HL-60/S4 treated with phorbol 12-myristate 13-acetate at 8.2 ng/mL for 4 days and 3 days (cell line): Measurements from ENCODE around the gene C1orf53.
"Not testable (repeated sequence)": the region's sequence is repeated elsewhere in the genome, so short reads cannot be mapped to it uniquely, and the experiment has no call there.

Experiments used
- in situ Hi-C: fragments of 300-500 bp; cut with MboI; formaldehyde crosslinking; loops from 2 replicates; pipeline ENCODE4 v1.15.0; 2022; ENCODE audit warnings: low sequenced_read_pairs

The C1orf53 gene

DNA sequence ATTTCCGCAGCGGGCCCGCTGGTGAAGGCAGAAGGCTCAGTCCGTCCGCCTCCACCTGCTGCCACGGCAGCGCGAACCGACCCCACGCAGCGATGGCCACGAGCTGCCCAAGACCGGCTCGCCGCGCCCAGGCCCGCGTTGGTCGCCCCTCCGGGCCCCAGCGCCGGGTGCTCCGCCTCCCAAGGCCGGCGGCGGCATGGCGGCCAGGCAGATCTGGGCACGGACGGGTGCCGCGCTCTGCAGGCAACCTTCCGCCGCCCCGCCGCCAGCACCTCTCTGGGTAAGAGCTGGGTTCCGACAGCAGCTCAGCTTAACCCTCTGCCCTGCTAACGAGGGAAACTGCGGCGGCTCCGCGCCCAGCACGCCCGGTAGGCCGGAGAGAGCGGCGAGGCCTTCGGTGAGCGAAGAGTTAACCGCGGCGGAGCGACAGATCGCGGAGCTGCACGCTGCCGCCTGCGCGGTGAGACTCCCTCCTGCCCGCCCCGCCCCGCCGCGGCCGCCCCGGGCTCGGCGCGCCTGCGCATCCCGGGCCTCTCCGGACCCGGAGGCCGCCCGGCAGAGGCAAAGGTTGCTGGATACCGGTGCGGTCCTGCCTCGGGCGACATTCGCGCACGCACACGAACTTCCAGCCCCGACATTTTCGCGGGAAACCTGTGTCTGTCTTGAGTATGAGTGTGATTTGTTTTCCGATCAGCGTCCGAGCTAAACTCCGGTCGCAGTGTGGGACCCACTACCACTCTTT, at the start of gene C1orf53:
Gene C1orf53, plus strand, starts transcription at position 177 of the 742 bp plus-strand sequence. Its CDS starts 20 bp downstream, at position 197.
- in situ Hi-C loops = no loop called here

DNA sequence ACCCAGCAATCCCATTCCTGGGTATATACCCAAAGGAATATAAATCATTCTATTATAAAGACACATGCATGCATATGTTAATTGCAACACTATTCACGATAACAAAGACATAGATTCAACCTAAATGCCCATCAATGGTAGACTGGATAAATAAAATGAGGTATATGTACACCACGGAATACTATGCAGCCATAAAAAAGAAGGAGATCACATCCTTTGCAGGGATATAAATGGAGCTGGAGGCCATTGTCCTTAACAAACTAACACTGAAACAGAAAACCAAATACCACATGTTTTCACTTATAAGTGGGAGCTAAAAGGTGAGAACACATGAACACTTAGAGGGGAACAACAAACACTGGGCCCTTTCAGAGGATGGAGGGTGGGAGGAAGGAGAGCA, 46.7 kb upstream of the C1orf53 start:
- in situ Hi-C loops = not testable (repeated sequence)

DNA sequence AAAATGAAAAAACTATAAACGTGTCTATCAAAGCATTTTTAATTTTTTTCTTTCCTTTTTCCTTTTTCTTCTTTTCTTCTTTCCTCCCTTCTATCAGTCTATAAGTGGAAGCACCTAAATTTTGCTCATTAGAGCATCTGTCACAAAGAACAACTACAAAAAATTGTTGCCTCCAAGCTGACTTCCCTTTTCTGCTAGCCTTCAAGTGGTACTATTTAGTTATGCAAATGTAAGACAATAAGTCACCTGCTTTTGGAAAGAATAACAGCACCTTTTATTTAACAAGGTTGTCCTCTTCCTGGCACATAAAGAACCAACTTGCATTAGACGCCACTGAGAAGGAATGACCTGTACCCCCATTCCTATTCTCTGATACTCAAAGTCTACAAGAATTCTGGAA, 45.0 kb upstream of the C1orf53 start:
- in situ Hi-C loops = no loop called here

DNA sequence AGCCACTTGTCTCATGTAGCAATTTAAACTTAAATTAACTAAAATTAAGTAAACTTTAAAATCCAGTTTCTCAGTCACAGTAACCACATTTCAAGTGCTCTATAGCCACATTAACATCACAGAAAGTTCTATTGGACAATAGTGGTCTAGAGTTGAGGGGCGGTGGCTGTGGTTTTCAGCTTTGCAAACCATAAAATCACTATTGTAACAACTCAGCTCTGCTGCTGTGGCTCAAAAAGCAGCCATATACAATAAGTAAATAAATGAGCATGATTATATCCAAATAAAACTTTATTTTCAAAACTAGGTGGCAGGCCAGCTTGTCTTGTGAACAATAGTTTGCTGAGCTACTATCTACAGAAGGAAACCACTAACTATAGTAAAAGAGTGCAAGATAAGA, 43.4 kb upstream of the C1orf53 start:
- in situ Hi-C loops = no loop called here

DNA sequence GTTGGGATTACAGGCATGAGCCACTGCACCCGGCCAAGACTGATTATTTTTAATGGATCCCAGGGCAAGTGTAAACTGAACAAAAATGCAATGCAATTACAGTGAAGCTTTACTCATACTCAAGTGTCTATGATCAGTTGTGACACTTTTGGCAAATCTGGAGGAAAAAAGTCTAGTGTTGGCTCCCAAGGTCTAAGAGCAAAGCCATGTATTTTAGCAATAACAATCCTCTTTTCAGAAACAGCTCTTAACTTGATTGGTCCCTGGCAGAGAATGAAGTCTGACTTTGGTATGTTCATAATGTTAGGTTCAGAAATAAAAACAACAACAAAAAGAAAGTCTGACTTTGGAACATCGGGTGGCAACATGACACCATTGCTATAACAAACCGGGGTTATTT, 40.2 kb upstream of the C1orf53 start:
- in situ Hi-C loops = no loop called here

DNA sequence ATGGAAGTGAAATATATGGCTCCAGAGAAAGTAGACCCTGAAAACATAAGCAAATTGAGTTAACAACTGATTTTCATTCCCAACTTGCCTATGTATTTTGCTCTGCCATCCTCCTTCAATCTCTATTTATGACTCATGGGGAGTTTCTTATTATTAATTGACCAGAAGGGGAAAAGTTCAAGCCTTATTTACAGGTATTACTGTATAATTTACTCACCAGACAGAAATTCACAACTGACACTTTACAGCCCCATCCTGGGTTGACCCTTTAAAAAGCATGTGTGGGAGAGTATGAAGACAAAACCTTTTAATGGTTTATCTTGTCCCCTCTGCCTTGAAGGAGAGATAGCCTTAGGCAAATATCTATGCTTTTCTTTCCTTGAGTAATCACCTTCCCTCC, 39.8 kb upstream of the C1orf53 start:
- in situ Hi-C loops = no loop called here

DNA sequence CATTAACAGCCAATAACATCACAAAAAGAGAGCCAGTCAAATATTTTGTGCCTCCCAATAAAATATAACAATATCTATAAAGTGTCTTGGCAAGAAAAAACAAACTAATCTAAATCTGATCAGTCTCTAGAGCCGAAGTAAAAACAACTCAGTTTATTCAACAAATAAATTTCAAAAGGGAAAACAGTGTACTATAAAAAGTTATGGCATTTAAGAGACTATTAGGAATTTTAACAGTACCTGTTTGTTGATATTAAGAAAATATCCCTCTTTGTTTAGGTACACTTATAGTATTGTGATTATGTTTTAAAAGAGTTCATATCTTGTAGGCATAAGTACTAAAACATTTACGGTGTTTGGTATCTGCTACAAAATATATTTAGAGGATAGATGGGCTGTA, 36.6 kb upstream of the C1orf53 start:
- in situ Hi-C loops = no loop called here

DNA sequence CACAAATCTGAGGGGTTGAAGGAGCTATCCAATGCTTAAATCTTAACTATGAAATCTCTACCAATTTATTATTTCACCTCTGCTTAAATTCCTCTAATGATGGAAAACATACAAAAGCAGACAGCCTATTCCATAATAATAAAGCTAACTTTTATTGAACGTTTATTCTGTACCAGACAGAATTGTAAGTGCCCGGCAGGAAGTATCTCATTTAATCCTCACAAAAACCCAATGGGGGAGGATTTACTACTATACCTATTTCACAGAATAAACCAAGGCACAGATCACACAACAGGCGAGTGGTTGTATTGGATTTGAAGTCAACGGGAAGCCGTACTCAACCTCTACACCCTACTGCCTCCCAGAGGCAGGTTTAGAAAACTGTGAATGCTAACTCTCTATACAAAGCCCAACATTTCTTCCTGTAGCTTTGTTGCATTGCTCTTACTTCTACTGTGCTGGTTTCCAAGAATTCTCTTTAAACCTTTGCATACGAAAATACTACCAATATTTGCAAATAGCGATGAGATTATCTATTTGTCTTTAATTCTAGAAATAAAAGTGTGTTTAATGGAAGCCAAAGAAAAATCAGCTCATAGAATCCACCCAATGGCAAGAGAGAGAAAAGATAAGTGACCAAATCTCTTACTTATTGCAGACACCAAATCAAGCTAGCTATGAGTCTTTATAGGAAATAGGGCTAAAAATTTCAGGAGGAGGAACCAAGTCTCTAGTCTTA, 33.5 kb upstream of the C1orf53 start:
- in situ Hi-C loops = no loop called here

DNA sequence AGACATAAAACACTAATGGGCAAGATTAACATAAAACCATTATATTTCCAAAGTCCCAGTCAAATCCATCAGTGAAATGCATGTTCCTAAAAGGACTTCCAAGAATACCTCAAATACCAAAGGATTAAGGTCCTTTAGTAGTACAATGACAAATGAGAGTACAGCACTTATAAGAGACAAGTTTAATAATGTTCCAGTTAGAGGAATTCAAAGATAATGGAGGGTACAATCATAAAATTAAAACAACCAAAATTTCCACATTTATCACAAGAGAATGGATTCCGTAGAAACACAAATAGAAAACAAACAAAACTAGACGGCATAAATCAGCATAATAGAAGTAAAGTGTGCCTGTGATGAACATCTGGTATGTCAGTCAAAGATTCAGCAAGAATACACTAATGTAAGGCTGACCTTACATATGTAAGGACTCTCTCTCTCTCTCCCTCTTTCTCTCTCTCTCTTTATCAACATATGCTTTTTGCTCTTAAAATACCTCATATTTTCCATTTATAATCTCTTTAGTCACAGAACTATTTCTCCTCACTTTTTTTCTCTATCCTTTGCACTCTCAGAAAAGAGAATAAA, 32.8 kb upstream of the C1orf53 start:
- in situ Hi-C loops = no loop called here

DNA sequence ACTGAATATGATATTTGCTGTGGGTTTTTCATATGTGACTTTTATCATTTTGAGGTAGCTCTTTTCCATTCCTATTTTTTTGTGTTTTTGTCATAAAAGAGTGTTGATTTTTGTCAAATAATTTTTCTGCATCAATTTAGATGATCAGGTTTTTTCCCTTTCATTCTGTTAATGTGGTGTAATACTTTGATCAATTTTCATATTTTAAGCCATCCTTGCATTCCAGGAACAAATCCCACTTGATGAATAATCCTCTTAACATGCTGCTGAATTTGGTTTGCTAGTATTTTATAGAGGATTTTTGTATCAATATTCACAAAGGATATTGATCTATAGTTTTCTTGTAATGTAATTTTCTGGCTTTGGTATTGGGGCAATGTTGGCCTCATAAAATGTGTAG, 25.5 kb upstream of the C1orf53 start:
- in situ Hi-C loops = no loop called here

DNA sequence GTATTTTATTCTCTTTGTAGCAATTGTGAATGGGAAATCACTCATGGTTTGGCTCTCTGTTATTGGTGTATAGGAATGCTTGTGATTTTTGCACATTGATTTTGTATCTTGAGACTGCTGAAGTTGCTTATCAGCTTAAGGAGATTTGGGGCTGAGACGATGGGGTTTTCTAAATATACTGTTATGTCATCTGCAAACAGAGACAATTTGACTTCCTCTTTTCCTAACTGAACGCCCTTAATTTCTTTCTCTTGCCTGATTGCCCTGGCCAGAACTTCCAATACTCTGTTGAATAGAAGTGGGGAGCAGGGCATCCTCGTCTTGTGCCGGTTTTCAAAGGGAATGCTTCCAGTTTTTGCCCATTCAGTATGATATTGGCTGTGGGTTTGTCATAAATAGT, 22.0 kb upstream of the C1orf53 start:
- in situ Hi-C loops = not testable (repeated sequence)

DNA sequence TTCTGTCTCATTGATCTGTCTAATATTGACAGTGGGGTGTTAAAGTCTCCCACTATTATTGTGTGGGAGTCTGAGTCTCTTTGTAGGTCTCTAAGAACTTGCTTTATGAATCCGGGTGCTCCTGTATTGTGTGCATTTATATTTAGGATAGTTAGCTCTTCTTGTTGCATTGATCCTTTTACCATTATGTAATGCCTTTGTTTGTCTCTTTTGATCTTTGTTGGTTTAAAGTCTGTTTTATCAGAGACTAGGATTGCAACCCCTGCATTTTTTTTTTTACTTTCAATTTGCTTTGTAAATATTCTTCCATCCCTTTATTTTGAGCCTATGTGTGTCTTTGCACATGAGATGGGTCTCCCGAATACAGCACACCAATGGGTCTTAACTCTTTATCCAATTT, 20.2 kb upstream of the C1orf53 start:
- in situ Hi-C loops = not testable (repeated sequence)

DNA sequence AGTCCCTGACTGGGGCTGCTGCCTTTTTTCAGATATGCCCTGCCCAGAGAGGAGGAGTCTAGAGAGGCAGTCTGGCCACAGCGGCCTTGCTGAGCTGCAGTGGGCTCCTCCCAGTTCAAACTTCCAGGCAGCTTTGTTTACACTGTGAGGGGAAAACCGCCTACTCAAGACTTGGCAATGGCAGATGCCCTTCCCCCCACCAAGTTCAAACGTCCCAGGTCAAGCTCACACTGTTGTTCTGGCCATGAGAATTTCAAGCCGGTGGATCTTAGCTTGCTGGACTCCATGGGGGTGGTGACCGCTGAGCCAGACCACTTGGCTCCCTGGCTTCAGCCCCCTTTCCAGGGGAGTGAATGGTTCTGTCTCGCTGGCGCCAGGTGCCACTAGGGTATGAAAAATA, 18.3 kb upstream of the C1orf53 start:
- in situ Hi-C loops = no loop called here

DNA sequence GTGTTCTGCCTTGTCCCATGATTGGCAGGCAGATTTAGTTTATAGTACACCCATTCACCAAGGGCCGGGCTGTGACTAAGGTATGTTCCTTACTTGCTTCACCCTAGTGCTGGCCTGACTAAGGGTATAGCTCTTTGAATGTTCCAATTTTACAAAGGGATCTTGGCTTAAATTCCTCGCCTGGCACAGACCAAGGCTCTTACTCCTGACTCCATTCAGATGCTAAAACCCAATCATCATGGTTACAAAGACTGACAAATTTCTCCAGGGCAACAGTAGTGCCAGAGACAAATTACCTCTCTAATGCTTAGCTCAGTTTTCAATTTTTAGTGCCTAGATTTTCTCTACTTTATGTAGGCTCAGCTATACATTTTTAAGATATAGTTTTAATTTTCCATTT, 11.5 kb upstream of the C1orf53 start:
- in situ Hi-C loops = no loop called here

DNA sequence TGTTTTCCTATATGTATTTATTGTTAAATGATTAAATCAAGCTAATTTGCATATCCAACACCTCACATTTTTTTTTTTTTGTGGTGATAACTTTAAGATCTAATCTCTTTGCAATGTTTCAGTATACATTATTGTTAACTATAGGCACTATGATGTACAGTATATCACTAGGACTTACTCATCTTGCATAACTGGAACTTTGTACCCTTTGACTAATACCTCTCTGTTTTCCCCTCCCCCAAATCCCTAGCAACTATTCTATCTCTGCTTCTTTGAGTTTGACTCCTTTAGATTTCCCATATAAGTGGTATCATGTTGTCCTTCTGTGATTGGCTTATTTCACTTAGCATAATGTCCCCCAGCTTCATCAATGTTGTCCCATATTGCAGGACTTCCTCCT, 9.7 kb upstream of the C1orf53 start:
- in situ Hi-C loops = no loop called here

DNA sequence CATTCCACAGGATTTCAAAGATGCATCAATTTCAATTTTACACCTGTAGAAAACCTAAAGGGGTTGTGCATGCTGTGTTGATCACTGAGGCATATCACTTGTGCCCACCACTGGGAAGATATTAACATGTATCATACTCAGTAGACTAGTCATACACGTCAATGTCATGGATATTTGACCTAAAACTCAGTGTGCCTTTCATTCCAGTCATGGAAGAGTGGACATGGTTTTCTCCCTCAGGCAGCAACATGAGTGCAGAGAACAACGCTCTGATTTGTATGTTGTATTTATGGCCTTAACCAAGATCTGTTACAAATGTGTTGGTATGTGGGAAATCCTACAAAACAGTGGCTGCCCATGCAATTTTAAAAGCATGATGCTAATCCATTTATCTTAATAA, 6.1 kb upstream of the C1orf53 start:
- in situ Hi-C loops = no loop called here

DNA sequence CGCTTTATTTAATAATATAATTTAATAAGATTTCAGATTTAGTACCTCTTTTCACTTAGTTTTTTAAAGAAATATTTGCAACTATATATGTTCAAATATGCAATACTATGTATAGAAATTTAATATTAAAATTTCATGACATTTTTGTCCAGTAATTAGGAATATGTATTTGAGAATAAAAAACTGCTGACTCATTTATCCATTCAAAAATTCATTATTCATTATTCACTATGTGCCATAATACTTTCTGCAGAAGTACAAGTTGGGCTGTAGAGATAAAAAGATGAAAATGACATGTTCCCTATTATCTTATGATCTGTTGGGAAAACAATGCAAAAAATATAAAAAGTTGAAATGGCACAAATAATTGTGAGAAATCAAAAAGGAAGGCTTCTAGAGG, 3.4 kb upstream of the C1orf53 start:
- in situ Hi-C loops = no loop called here

DNA sequence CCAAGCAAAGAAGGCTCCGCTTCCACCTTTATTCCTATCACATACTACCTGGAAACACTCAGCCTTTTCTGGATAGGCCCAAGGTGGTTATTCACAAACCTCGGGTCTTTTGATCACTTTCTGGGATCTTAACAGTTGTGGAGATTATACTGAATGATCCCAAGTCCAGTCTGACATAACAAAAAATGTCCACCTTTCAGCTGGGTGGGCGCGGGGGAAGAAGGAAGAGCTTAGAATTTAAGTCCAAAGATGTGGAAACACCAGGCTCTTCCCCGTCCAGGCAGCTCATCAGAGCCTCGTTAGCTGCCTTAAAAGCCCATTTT, 338 bp upstream of the C1orf53 start:
- in situ Hi-C loops = no loop called here

DNA sequence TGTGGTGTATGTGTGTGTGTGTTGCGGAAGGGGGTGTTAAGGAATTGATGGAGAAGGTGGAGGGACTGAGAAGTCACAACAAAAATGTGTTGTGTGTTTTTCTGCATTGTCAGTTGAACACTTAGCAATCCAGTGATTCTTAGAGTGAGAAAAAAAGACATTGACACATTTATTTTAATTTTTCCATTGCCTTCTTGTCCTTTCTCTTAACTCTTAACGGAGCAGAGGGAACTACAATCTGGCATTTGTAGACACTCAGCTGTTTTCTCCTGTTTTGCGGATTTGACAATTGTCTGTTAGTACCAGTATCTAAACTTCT, 725 bp downstream of the C1orf53 start:
- in situ Hi-C loops = no loop called here

DNA sequence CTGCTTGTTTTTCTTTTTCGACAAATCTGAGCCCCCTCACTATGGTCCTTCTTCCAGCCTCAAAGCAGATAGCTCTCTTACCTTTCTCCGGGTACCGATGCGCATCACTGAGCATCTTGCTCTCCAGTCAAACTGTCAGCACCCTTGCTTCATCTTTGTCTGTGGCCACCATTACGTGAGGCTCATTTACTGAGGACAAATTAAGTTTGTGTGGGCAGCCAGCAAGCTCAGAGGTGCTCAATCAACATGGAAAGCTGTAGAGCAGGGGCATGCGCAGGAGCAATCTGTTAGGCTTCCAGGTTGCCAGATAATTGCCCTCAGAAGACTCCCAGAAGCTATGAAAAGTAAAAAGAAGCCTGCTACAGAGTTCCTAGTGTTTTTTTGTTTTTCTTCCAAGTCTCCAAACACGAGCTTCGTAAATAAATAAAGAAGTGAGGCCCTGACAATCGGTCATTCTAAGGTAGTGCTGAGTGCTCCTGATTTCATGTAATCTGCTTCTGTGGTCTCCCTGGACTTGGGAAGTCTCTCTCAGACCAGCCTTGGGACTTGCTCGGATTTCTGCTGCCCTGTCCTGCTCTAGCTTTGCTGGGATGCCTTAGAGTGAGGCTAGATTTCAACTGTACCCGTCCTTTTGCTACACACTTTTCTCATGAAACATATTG, 1.8 kb downstream of the C1orf53 start:
- in situ Hi-C loops = no loop called here

DNA sequence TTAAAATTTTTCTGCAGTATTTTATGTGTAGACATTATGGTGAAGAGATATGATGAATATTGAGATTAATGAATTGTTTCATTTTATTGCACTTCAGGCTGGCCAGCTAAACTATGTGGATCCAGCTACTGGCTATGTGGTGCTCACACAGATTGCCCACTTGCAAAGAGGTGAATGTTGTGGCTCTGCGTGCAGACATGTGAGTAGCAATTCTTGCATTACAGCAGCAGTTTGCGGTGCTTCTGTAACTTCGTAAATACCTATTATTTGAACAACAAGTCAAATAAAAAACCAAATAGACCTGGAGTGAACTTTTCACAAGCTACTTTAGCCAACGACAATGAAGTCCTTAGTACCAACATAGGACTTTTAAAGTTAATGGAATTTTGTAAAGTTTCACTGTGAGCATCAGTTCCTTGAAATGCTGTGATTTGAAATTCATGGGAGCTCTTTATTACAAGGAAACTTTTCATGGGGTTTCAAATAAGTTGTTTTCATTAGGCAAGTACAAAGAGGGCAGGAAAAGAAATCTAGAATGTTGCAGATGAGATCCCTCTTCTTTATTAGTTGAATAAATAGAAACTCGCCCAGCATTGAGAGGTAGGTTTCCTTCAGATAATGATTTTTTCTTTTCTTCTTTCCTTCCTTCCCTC, 3.4 kb downstream of the C1orf53 start:
- in situ Hi-C loops = no loop called here
